ENCODE measurements around the gene REEP2. TPM values are rescaled to one million over a fixed set of nuclear protein-coding genes. Genes with fewer than 3 reads are reported as not detected.
"Not testable (repeated sequence)": the region's sequence is repeated elsewhere in the genome, so short reads cannot be mapped to it uniquely, and the experiment has no call there.

The REEP2 gene
- total RNA-seq: 4.1 TPM

DNA sequence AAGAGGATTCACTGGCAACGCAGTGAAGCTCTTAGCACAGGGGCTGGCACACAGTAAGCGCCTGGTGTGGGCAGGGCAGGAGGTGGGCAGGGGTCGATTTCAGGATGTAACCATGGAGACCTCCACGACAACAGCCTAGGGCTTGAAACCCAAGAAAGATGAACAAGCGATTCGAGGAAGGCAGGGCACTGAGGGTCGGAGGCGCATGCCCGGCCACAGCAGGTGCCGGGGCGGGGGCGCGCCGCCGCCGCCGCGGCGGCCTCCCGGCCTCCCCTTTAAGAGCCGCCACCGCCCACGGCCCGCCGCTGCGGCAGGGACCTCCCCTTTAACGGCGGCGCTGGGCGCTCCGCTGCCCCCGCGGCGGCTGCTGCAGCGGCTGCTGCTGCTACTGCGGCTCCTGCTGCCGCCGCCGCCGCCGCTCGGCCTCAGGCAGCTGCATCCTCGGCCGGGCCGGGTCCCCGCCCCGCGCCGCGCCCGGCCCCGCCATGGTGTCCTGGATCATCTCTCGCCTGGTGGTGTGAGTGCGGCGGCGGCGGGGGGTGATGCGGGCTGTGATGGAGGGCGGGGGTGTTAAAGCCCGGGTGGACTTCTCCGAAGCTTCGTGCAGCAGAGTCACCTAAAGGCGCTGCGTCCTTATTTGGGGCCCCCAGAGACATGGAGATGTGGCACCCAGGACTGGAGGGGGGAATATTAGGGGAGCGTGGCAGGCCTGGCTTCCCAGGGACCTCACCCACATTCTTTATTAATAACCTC lies at the start of gene REEP2:
REEP2 (plus strand) TSS at position 334 of the 753 bp plus-strand sequence; CDS start at position 486, 152 bp downstream.
- DNase-seq: peak; percentile 82

DNA sequence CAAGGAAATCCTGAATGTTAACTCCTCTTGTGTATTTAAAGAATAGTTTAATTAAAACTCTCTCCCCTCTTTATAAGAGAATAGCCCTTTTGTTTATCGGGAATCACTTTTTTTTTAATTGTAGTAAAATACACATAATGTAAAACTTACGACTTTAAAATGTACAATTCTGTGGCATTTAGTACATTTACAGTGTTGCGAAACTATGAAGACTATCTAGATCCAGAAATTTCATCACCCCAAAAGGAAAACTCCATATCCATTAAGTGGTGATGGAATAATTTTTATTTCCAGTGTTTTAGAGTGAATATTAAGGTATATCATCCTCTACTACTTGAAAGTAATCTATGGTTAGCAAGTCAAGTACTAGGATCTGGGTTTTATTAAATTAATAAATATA lies 49.5 kb upstream of the REEP2 start:
- no peak for DNase-seq

DNA sequence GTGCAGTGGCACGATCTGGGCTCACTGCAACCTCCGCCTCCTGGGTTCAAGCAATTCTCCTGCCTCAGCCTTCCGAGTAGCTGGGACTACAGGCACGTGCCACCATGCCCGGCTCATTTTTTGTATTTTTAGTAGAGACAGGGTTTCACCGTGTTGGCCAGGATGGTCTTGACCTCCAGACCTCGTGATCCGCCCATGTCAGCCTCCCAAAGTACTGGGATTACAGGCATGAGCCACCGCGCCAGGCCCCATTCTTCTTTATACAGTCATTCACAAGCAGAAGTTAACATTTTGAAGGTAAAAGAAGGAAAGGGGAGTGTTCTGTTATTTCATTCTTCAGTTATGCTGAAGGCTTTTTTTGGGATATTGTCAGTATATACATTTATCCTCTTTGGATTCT lies 48.9 kb upstream of the REEP2 start:
- DNase-seq: not testable (repeated sequence)

DNA sequence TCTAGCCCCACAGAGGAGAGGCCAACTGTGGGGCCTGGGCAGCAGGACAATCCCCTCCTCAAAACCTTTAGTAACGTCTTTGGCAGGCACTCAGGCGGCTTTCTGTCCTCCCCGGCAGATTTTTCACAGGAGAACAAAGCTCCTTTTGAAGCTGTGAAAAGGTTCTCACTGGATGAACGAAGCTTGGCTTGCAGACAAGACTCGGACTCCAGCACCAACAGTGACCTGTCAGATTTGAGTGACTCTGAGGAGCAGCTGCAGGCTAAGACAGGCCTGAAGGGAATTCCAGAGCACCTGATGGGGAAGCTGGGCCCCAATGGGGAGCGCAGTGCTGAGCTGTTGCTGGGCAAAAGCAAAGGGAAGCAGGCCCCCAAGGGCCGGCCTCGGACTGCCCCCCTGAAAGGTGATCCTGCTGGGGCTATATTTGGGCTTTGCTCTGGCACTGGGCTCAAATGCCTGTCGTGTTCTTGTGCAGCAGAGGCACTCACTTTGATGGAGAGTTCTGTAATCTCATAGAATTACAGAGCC lies 46.9 kb upstream of the REEP2 start:
- peak; percentile 92 for DNase-seq

DNA sequence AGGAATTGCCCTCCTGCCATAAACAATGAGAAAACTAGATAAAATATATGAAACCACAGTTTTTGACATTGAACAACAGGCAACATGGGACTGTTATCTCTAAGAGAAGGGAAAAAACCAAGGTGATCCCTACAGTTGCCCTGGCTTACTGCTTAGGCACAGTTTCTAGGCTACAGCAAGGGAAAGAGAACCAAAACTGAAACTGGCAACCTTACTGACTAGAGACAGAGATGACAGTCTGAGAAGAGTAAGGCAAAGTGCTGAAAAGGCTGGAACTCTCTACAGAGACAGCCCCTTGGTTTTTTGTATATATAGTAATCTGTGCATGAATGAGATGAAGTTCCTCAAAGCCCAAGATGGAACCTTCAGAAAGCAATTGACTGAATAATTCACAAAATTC lies 36.2 kb upstream of the REEP2 start:
- no peak for DNase-seq

- DNase-seq: peak; percentile 31
Observed at GRCh38 chr5:138408023-138408422, 30.8 kb upstream of the REEP2 start.

- DNase-seq: peak; percentile 23
Observed at GRCh38 chr5:138410996-138411640, 27.7 kb upstream of the REEP2 start.

GRCh38 chr5:138418444-138418843 lies 20.4 kb upstream of the REEP2 start:
- DNase-seq: no peak

DNA sequence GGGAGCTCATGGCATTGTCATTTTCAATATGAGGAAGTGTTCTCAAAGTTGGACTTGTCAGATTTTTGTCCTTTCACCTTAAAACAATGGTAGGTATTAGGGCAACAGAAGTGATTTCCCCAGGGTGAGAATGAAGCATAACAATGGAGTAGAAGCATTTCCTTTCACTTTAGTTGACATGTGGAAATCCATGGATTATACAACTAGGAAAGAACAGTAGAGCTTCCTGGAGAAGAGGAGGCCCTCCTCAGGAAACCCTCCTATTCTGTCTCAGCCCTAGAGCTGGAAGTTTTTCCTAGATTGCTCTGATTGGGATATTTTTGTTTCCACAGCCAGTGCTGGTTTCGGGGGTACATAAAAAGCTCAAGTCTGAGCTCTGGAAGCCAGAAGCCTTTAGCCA lies 13.8 kb upstream of the REEP2 start:
- DNase-seq: no peak

DNA sequence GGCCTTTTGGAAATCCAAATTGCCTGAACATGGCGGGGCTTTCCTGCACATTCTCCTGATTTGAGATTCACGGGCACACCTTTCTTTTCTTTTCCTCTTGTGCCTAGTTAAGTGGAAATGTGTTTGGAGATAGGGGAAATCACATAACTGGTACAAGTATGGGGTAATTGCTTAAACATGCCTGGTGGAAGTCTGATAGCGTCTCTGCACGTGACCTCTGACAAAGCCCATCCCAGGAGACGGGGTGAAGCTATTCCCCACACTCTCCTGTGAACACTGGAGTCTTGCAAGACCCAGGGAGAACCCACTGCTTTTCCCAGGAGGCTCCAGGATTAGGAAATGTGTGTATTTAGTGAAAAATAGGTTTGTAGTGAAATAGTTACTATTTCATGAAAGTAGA lies 2.9 kb upstream of the REEP2 start:
- no peak for DNase-seq

DNA sequence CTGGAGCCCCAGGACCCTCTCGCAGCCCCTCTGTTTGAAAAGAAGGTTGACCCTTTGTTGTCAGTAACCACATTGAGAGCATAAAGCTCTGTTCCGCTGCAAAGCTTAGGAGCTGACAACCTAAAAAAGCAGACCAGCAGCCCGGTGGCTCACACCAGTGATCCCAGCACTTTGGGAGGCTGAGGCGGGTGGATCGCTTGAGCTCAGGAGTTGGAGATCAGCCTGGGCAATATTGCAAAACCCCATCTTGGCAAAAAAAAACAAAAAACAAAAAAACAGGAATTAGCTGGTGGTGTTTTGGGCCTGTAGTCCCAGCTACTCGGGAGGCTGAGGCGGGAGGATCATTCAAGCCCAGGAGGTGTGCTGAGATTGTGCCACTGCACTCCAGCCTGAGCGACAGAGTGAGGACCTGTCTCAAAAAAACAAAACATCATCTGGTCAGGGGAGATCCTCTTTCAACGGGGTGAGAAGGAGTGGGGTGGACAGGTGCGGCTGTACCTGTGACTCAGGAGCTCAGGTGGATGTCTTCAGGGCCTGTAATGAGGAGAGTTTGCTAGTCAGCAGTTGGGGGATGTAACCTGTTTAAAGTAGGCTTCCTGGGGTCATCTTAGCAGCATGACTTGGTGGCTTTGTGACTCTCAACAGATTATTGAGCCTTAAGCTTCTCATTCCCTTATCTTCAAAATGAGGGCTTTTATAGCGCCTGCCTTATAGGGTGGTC lies 694 bp upstream of the REEP2 start:
- no peak for DNase-seq

GRCh38 chr5:138439477-138440158 lies 761 bp downstream of the REEP2 start:
- peak; percentile 26 for DNase-seq

- DNase-seq: no peak
Observed at GRCh38 chr5:138440159-138441073, 1.6 kb downstream of the REEP2 start.

DNA sequence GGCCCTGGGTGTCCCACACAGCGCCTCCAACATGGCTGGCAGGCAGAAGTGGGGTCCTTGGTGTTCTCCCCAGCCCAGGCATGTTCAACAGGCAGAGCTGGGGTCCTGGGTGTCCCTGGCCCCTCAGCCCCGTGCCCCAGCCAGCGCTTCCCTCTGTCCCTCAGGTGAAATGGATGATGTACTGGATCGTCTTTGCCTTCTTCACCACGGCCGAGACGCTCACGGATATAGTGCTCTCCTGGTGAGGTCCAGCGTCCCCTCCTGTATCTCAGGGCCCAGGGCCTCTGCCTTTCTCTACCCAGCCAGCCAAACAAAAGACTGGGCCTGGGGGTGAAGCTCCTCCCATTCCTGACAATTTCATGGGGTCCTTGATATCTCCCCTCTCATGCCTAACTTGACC lies 2.4 kb downstream of the REEP2 start:
- DNase-seq: no peak

DNA sequence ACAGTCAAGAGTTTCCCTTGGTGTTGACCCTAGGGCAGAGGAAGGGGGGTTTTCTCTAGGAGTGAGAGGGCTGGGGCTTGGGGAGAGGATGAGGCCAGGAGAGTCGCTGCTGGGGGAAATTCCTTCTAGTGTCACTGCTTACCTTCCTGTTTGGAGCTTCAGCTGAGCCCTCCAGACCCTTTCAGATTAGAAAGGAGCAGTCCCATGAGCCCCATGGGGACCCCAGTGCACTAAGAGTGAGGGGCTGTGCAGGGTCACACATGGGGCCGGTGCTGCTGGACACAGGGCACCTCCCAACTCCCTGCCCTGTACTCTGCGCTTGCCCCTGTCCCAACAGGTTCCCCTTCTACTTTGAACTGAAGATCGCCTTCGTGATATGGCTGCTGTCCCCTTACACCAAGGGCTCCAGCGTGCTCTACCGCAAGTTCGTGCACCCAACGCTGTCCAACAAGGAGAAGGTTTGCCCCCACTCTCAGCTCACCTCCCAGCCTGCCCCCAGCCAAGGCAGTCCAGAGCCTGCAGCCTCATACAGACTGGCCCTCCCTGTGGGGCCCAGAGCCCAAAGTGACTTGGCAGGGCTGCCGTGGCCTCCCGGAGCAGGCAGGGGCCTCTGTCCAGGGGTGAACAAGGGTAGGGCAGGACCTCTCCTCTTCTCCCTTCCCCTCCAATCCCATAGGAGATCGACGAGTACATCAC lies 5.4 kb downstream of the REEP2 start:
- DNase-seq: no peak

- DNase-seq: no peak
Observed at GRCh38 chr5:138444774-138445546, 6.1 kb downstream of the REEP2 start.

DNA sequence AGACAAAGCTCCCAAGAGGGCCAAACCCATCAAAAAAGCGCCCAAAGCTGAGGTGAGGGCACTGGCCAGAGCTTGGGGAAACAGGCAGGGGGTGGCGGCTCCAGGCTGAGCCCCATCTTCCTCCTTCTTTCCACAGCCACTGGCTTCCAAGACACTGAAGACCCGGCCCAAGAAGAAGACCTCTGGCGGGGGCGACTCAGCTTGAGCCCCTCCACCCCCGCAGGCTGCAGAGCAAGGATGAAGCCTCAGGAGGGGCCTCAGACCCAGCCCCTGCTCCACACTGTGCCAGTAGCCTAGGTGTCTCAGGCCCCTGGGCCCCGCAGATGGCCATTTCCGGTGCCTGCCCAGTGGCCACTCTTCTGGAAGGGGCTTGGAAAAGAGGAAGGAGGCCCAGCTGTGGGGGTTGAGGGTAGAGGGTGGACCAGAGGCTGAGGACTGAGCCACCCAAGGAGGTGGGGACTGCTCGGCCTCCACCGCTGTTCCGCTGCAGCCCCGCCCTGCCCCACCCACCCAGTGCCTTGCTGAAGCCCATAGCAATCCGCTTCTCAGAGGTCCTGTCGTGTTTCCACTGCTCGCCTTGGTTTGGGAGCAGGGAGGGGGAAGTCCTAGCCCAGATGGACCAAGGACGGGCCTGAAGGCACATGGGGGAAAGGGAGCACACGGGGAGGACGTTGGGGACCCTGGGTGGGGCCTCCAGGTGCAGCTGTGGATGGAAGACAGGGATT lies 6.9 kb downstream of the REEP2 start:
- no peak for DNase-seq

DNA sequence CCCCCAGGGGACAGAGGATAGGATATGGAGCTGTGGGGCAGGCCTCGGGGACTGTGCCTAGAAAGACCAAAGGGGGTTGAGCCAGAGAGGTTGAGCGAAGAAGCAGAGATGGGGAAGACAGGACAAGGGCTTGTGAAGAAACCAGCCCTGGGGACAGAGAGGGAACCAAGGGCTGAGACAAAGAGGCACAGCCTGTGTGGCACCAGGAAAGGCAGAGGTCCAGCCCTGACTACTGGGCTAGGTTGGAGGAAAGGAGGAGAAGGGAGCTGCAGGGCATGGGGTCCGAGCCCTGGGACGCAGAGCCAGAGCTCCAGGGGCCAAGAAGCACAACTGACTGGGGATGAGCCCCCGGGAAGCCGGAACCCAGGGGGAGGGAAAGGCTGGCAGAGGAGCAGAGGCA lies 9.2 kb downstream of the REEP2 start:
- DNase-seq: no peak
